ENCODE measurements around the gene BRINP3. TPM values are rescaled to one million over a fixed set of nuclear protein-coding genes. Genes with fewer than 3 reads are reported as not detected.

The BRINP3 gene
- total and polyA plus RNA-seq, 12 donors: 0.10 to 3.0 (median 0.83) TPM; not detected in 5

GRCh38 chr1:190098107-190098506 is 379.6 kb downstream of the BRINP3 start:
- no peak overlapping the region for H3K27ac ChIP-seq
- no peak for TF ChIP-seq CTCF (IDR thresholded peaks at IDR 0.05)
- no peak for TF ChIP-seq POLR2A (IDR thresholded peaks at IDR 0.05)
- WGBS, 4 donors: 66 to 83% (median 76%) methylated on average over 7 of the region's 7 CpGs
- intact Hi-C loops (cut with DNase I): no loop called here
- no peak for DNase-seq
- H3K27me3 ChIP-seq: no peaks in the 10 kb centered on the region
- H3K36me3 ChIP-seq (replicated peaks in 1 of 2): no peaks in the 10 kb centered on the region
- no peaks in the 10 kb centered on the region for H3K4me1 ChIP-seq (replicated peaks in 1 of 2)
- H3K4me3 ChIP-seq: no peak overlapping the region
- peaks cover 0 to 6% (median 0%) of the 10 kb centered on the region in 3 donors for H3K9me3 ChIP-seq (replicated peaks in 1 of 3)

GRCh38 chr1:190095596-190095995 is 382.1 kb downstream of the BRINP3 start:
- TF ChIP-seq POLR2A (IDR thresholded peaks at IDR 0.05) (no peak), CTCF (IDR thresholded peaks at IDR 0.05) (no peak)
- H3K4me3 ChIP-seq: no peak overlapping the region
- H3K27me3 ChIP-seq: no peaks in the 10 kb centered on the region
- WGBS, 4 donors: 81 to 96% (median 85%) methylated on average over 1 of the region's 1 CpG
- no peaks in the 10 kb centered on the region for H3K4me1 ChIP-seq (replicated peaks in 1 of 2)
- H3K9me3 ChIP-seq (replicated peaks in 1 of 3): peaks cover 0 to 6% (median 0%) of the 10 kb centered on the region in 3 donors
- no peaks in the 10 kb centered on the region for H3K36me3 ChIP-seq (replicated peaks in 1 of 2)
- no peak overlapping the region for H3K27ac ChIP-seq
- DNase-seq: no peak
- intact Hi-C loops (cut with DNase I): no loop called here

- Histone ChIP-seq H3K9me3 (replicated peaks in 1 of 3) (no peaks in the 10 kb centered on the region), H3K27me3 (no peaks in the 10 kb centered on the region), H3K27ac (no peak overlapping the region), H3K4me3 (no peak overlapping the region), H3K4me1 (replicated peaks in 1 of 2) (no peaks in the 10 kb centered on the region), H3K36me3 (replicated peaks in 1 of 2) (no peaks in the 10 kb centered on the region)
- DNase-seq: no peak
- intact Hi-C loops (cut with DNase I): no loop called here
- WGBS, 4 donors: 59 to 69% (median 64%) methylated on average over 7 to 8 of the region's 8 CpGs
- TF ChIP-seq CTCF (IDR thresholded peaks at IDR 0.05): no peak
- no peak for TF ChIP-seq POLR2A (IDR thresholded peaks at IDR 0.05)
Measured at GRCh38 chr1:190084552-190084951, 393.1 kb downstream of the BRINP3 start.

- intact Hi-C loops (cut with DNase I): no loop called here
- WGBS, 4 donors: 57 to 72% (median 68%) methylated on average over 2 of the region's 2 CpGs
- TF ChIP-seq POLR2A (IDR thresholded peaks at IDR 0.05) (no peak), CTCF (IDR thresholded peaks at IDR 0.05) (no peak)
Measured at GRCh38 chr1:190068304-190068703, 409.4 kb downstream of the BRINP3 start.

More at GRCh38 chr1:190068304-190068703, 409.4 kb downstream of the BRINP3 start:
- Histone ChIP-seq H3K4me1 (replicated peaks in 1 of 2) (no peaks in the 10 kb centered on the region), H3K27me3 (no peaks in the 10 kb centered on the region), H3K4me3 (no peak overlapping the region), H3K27ac (no peak overlapping the region), H3K9me3 (replicated peaks in 1 of 3) (no peaks in the 10 kb centered on the region), H3K36me3 (replicated peaks in 1 of 2) (no peaks in the 10 kb centered on the region)
- DNase-seq: no peak

All from adrenal gland (tissue), 12 donors.